WTC11 (cell line): ENCODE results near the gene VEGFB.

Experiments used
- CREM ChIP-seq: sonication (generic); formaldehyde crosslinking; IDR thresholded peaks from 2 replicates; pipeline ENCODE4 v1.8.1; 2022; ENCODE audit warnings: mild to moderate bottlenecking, missing genetic modification reagents, moderate library complexity
- CTCF ChIP-seq: fragments of 200-600 bp; IDR thresholded peaks from 2 replicates; pipeline ENCODE4 v1.8.0; 2022; ENCODE audit warnings: antibody characterized with exemption
- JUN ChIP-seq: sonication (generic); formaldehyde crosslinking; IDR thresholded peaks from 2 replicates; pipeline ENCODE4 v1.8.0; 2023; ENCODE audit warnings: mild to moderate bottlenecking, missing genetic modification reagents
- MAX ChIP-seq: sonication (generic); formaldehyde crosslinking; IDR thresholded peaks from 2 replicates; pipeline ENCODE4 v1.8.0; 2022; ENCODE audit warnings: mild to moderate bottlenecking, missing genetic modification reagents
- NFYB ChIP-seq: sonication (generic); formaldehyde crosslinking; conservative IDR thresholded peaks from 2 replicates; pipeline ENCODE4 v1.8.0; 2022; ENCODE audit warnings: low read depth, missing genetic modification reagents
- NR1H2 ChIP-seq: sonication (generic); formaldehyde crosslinking; IDR thresholded peaks from 2 replicates; pipeline ENCODE4 v1.9.0; 2021; ENCODE audit warnings: mild to moderate bottlenecking, moderate library complexity, missing genetic modification reagents
- PRRX2 ChIP-seq: fragments of 250-450 bp; sonication (Bioruptor Pico); IDR thresholded peaks from 2 replicates; pipeline ENCODE4 v1.8.0; 2021; ENCODE audit warnings: mild to moderate bottlenecking
- ZNF232 ChIP-seq: sonication (generic); formaldehyde crosslinking; IDR thresholded peaks from 2 replicates; pipeline ENCODE4 v1.8.0; 2022; ENCODE audit warnings: mild to moderate bottlenecking, missing genetic modification reagents

- TF ChIP-seq CREM (CRISPR knock-in tag): no peak
- TF ChIP-seq PRRX2 (CRISPR knock-in tag): no peak
- no peak for TF ChIP-seq NFYB (CRISPR knock-in tag)
- no peak for TF ChIP-seq CTCF
- TF ChIP-seq MAX (CRISPR knock-in tag): no peak
- TF ChIP-seq NR1H2 (CRISPR knock-in tag): no peak
- TF ChIP-seq JUN (CRISPR knock-in tag): no peak
- TF ChIP-seq ZNF232 (CRISPR knock-in tag): no peak
Measured at GRCh38 chr11:64206457-64207255, 27.7 kb upstream of the VEGFB start, which contains the start of gene FERMT3.
